Esophagus squamous epithelium (tissue), 5 donors: ENCODE measurements around the gene RPL37. TPM values are rescaled to one million over a fixed set of nuclear protein-coding genes. Genes with fewer than 3 reads are reported as not detected.
"Not testable (repeated sequence)": the region's sequence is repeated elsewhere in the genome, so short reads cannot be mapped to it uniquely, and the experiment has no call there.

ENCODE experiments used
- DNase-seq: peaks from one replicate; lab custom pipeline; 2025; lab: John Stamatoyannopoulos, UW
- H3K27ac ChIP-seq, 4 donors: fragments of 200-600 bp; sonication (generic); one replicate each; pipeline ENCODE4 v1.5.1; 2016 to 2019; ENCODE audit warnings: mild to moderate bottlenecking in 1 of 4
- H3K27me3 ChIP-seq, 4 donors: fragments of 200-600 bp; sonication (generic); 1 replicate in 3 of 4; 2 replicates in 1 of 4; pipeline versions ENCODE4 v1.5.1 to v1.6.0; 2017 to 2021; ENCODE audit warnings: antibody characterized with exemption in 1 of 4
- H3K36me3 ChIP-seq, 3 donors: fragments of 200-600 bp; sonication (generic); one replicate each; pipeline ENCODE4 v1.5.1; 2016 to 2019
- H3K4me1 ChIP-seq, 3 donors: fragments of 200-600 bp; sonication (generic); one replicate each; pipeline ENCODE4 v1.5.1; 2017 to 2019
- H3K4me3 ChIP-seq, 4 donors: fragments of 200-600 bp; sonication (generic); 1 replicate in 3 of 4; 2 replicates in 1 of 4; pipeline ENCODE4 v1.5.1; 2016 to 2019; ENCODE audit warnings: mild to moderate bottlenecking in 2 of 4, moderate library complexity in 1 of 4
- H3K9me3 ChIP-seq, 3 donors: fragments of 200-600 bp; sonication (generic); one replicate each; pipeline ENCODE4 v1.5.1; 2016 to 2019
- POLR2A ChIP-seq, 4 donors: fragments of 450-650 bp; IDR thresholded peaks; one replicate each; pipeline ENCODE4 v1.6.1; 2017; ENCODE audit warnings: antibody characterized with exemption in 4 of 4, mild to moderate bottlenecking in 4 of 4, moderate library complexity in 3 of 4
- WGBS, 2 donors: methylation state at CpG; one replicate each; pipeline ENCODE4 v1.1.5; 2018; 5-methylcytosine and 5-hydroxymethylcytosine counted together
- intact Hi-C: fragments of 100-400 bp; cut with DNase I; formaldehyde crosslinking; loops from one replicate; pipeline ENCODE4 v1.15.0; 2022
- total RNA-seq, 4 donors: library from RNA; depleted of rRNA; stranded (reverse); fragments of >200 nt; gene quantifications; one replicate each; pipeline ENCODE4 v1.1.0, GENCODE V29; 2016
- TF ChIP-seq, protein P1 (sequence below), 6 experiments: fragments of 450-650 bp in 4 of 6; fragments of 200-600 bp in 2 of 6; sonication (generic) in 2 of 6; IDR thresholded peaks; one replicate each; pipeline ENCODE4 v1.5.1; 2016 to 2019; ENCODE audit warnings: antibody characterized with exemption in 6 of 6, mild to moderate bottlenecking in 4 of 6, moderate library complexity in 4 of 6
- donor health status: DM: yes; HTN: yes; CAD: no.

Gene RPL37
- total RNA-seq, 4 donors from 2014 or later = 79.6 to 183 (median 88.2) TPM

GRCh38 chr5:40828021-40828631, 6.9 kb downstream of the RPL37 start:
- intact Hi-C loops = no loop called here
- WGBS, 2 donors = 84 to 87% methylated on average over 3 of the region's 3 CpGs
- TF ChIP-seq POLR2A (IDR thresholded peaks at IDR 0.05) = no peak
- TF ChIP-seq, protein P1, sequence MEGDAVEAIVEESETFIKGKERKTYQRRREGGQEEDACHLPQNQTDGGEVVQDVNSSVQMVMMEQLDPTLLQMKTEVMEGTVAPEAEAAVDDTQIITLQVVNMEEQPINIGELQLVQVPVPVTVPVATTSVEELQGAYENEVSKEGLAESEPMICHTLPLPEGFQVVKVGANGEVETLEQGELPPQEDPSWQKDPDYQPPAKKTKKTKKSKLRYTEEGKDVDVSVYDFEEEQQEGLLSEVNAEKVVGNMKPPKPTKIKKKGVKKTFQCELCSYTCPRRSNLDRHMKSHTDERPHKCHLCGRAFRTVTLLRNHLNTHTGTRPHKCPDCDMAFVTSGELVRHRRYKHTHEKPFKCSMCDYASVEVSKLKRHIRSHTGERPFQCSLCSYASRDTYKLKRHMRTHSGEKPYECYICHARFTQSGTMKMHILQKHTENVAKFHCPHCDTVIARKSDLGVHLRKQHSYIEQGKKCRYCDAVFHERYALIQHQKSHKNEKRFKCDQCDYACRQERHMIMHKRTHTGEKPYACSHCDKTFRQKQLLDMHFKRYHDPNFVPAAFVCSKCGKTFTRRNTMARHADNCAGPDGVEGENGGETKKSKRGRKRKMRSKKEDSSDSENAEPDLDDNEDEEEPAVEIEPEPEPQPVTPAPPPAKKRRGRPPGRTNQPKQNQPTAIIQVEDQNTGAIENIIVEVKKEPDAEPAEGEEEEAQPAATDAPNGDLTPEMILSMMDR (IDR thresholded peaks at IDR 0.05) = no peak

GRCh38 chr5:40827188-40827977, 7.6 kb downstream of the RPL37 start:
- DNase-seq = no peak
- Histone ChIP-seq H3K36me3 (peaks cover 23 to 69% (median 37%) of the 10 kb centered on the region in 3 donors), H3K4me3 (no peak overlapping the region), H3K9me3 (no peaks in the 10 kb centered on the region), H3K4me1 (peaks cover 0 to 21% (median 0%) of the 10 kb centered on the region in 3 donors), H3K27me3 (no peaks in the 10 kb centered on the region), H3K27ac (no peak overlapping the region)
- intact Hi-C loops = no loop called here
- TF ChIP-seq POLR2A (IDR thresholded peaks at IDR 0.05) = no peak
- TF ChIP-seq, protein P1 (IDR thresholded peaks at IDR 0.05) = no peak
- 84 to 87% methylated on average over 14 of the region's 14 CpGs for WGBS, 2 donors

More at GRCh38 chr5:40828021-40828631, 6.9 kb downstream of the RPL37 start:
- Histone ChIP-seq H3K27ac (no peak overlapping the region), H3K4me3 (no peak overlapping the region), H3K27me3 (no peaks in the 10 kb centered on the region), H3K4me1 (peaks cover 0 to 28% (median 5%) of the 10 kb centered on the region in 3 donors), H3K9me3 (no peaks in the 10 kb centered on the region), H3K36me3 (peaks cover 30 to 76% (median 38%) of the 10 kb centered on the region in 3 donors)
- DNase-seq = no peak

- Histone ChIP-seq H3K27ac (no peak overlapping the region), H3K9me3 (no peaks in the 10 kb centered on the region), H3K4me3 (no peak overlapping the region), H3K36me3 (peaks cover 17 to 61% (median 32%) of the 10 kb centered on the region in 3 donors), H3K4me1 (peaks cover 0 to 14% (median 0%) of the 10 kb centered on the region in 3 donors), H3K27me3 (no peaks in the 10 kb centered on the region)
- DNase-seq = no peak
- WGBS, 2 donors = 89% methylated on average over 5 of the region's 5 CpGs
- no peak for TF ChIP-seq POLR2A (IDR thresholded peaks at IDR 0.05)
- TF ChIP-seq, protein P1 (IDR thresholded peaks at IDR 0.05) = no peak
- intact Hi-C loops = no loop called here
Observed at GRCh38 chr5:40826489-40827187, 8.4 kb downstream of the RPL37 start.

DNA sequence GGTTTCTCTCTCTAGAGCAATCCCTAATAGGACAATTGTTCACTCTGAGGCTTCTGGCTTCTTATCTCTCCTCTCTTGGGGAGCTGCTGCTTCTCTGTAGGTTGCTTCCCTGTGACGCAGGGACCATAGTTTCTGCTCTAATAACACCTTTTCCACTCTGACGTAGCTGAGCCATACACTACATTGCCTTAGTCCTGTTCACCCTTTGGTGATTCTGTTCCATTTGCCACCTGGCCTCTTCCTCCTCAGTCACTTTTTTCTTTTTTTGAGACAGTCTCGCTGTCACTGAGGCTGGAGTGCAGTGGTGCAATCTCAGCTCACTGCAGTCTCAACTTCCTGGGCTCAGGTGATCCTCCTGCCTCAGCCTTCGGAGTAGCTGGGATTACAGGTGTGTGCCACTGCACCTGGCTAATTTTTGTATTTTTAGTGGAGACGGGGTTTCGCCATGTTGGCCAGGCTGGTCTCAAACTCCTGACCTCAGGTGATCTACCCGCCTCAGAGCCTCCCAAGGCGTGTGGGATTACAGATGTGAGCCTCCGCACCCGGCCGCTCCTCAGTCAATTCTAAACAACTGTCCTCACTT, 9.5 kb downstream of the RPL37 start:
- DNase-seq, intact Hi-C loops, H3K27ac ChIP-seq, H3K4me1 ChIP-seq, H3K4me3 ChIP-seq, H3K9me3 ChIP-seq, H3K27me3 ChIP-seq: not testable (repeated sequence)
- H3K36me3 ChIP-seq = peaks cover 6 to 50% (median 23%) of the 10 kb centered on the region in 3 donors
- 84 to 88% methylated on average over 11 of the region's 11 CpGs for WGBS, 2 donors

GRCh38 chr5:40823459-40823858, 11.6 kb downstream of the RPL37 start:
- WGBS, 2 donors = 38 to 46% methylated on average over 1 of the region's 1 CpG
- TF ChIP-seq, protein P1 (IDR thresholded peaks at IDR 0.05) = no peak
- TF ChIP-seq POLR2A (IDR thresholded peaks at IDR 0.05) = no peak
- intact Hi-C loops = no loop called here
- Histone ChIP-seq H3K36me3 (peaks cover 0 to 29% (median 15%) of the 10 kb centered on the region in 3 donors), H3K4me3 (no peak overlapping the region), H3K27ac (no peak overlapping the region), H3K4me1 (no peaks in the 10 kb centered on the region), H3K27me3 (no peaks in the 10 kb centered on the region), H3K9me3 (no peaks in the 10 kb centered on the region)
- no peak for DNase-seq
